NCI-H82 (cell line): ENCODE data around the gene MSI2.

ENCODE experiments used
- DNase-seq: peaks from one replicate; lab custom pipeline; 2025; lab: John Stamatoyannopoulos, UW

MSI2 gene

GRCh38 chr17:57524839-57525568 lies 268.7 kb downstream of the MSI2 start:
- peak; percentile 57 for DNase-seq

- DNase-seq = peak; percentile 97
Observed at GRCh38 chr17:57527221-57528057, 271.1 kb downstream of the MSI2 start.

DNA sequence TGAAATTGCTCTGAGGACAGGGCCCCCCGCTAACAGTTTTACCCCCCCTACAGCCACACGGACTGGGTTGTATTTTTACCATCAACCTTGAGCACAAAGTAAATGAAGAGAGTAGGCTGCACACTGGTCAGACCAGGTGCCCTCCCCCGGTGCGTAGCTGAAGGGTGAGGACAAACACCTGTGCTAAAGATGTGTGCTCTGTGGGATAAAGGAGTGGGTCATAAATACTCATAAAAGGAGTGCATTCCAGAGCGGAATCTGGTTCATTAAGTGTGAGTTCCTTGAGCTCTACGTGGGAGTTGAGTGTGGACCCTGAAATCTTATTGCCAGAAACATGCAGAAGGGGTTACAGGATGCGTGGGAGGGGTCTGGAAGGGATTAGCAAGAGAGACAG lies 271.7 kb downstream of the MSI2 start:
- DNase-seq = peak; percentile 85

DNA sequence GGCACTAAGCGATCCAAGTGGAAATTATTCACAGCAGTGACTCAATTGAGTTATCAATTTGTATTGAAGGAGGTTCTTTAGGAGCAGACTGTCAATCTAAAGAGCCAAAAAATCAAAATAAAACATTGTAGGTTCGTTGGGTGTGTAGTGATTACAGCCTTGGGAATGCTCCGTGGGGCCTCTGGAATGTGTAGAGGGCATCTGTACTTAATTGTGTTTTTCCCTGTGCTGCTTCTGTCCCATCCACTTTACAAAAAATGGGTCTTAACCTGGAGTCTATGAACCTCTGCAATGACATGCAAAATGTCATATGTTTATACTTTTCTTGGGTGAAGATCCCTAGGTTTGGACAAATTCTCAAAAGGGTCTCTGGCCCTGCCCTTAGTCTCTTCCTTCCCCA lies 273.7 kb downstream of the MSI2 start:
- no peak for DNase-seq

DNA sequence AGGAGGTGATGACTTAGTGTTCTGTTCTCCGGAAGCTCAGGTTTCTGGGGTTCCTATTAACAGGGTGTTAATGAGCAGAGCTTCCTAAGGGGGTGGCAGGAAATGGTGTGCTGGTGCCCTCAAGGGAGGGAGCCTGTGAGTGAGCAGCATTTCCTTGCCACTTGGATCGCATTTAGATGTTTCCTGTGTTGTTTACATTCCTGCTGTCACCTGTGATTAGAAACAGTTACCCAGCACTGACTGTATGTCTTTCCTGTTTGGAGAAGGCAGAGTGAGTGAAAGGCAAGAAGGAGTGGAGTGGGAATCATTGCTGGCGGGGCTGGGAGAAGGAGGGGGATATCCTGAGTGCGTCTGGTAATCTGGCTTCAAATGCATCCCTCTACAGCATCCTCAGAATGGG lies 274.2 kb downstream of the MSI2 start:
- DNase-seq = no peak

DNA sequence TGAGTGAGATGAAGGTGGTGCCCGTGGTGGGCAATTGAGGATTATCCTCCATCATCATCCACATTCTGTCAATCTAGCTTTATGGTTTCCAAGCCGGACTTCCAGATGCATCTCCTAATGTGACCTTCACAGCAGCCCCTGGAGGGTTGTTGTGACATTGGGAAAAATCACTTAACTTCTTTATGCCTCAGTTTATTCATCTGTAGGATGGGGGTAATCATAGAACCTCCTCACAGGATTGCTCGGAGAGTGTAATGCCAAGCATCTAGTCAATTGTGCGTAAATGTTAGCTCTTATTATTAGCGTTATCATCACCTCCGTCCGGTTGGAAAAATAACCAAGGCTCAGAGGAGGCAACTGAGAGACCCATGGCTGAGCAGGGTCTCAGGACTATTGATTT lies 274.8 kb downstream of the MSI2 start:
- peak; percentile 55 for DNase-seq

- DNase-seq = no peak
Observed at GRCh38 chr17:57531648-57532504, 275.6 kb downstream of the MSI2 start.

- DNase-seq = no peak
Observed at GRCh38 chr17:57532556-57532955, 276.2 kb downstream of the MSI2 start.

DNA sequence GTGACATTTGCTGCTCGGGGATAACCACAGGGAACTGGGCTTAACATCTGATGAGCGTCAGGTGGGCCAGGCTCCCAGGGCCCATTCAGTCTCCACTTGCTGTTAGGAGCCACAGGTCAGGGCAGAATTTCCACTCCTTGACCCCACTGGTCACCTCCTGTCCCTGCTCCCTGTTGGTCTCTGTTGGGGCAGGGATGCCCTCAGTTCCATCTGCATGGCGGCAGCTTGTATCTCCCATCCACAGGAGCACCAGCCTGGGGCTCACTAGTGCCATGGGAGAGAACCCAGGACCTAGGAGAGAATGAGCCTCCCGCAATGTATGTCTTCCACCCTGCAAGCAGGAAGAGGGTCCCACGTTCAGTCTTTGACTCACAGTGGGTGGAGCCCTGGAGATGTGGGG lies 276.6 kb downstream of the MSI2 start:
- no peak for DNase-seq

GRCh38 chr17:57533684-57534305 lies 277.5 kb downstream of the MSI2 start:
- peak; percentile 35 for DNase-seq

- DNase-seq = no peak
Observed at GRCh38 chr17:57534863-57535248, 278.5 kb downstream of the MSI2 start.

DNA sequence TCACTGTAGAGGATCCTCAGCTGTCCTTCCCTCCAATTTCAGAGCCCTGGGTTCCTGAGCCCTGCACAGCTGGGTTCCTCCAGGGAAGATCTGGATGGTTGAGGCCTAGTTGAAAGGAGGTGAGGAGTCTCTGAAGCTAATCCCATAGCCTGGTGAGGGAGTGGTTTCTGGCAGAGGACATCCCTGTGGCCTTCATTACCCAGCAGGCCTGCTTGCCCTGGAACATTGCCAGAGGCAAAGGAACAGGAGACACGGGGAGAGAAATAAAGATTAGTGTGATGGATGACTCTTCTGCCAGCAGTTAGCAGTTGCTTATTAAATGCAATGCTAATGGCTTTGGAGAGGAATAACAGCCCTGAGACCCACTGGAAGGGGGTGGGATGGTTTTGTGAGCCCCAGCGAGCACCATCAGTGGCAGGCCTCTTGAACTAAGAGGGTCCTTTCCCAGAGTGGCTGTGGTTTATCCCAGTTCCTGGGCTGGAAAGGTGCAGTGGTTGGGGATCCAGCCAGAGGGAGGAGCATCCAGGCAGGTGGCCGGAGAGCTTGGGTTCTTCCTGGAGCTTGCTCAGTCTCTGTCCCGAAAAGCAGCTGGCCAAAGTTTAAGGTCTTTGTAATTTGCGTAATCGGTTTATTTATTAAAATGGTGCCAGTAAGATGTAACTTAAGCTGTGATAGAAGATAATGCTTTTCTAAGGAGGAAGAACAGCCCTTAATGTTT lies 279.1 kb downstream of the MSI2 start:
- DNase-seq = peak; percentile 99

- peak; percentile 97 for DNase-seq
Observed at GRCh38 chr17:57536289-57536688, 280.0 kb downstream of the MSI2 start.

- no peak for DNase-seq
Observed at GRCh38 chr17:57536789-57537523, 280.6 kb downstream of the MSI2 start.

- DNase-seq = no peak
Observed at GRCh38 chr17:57537524-57538410, 281.4 kb downstream of the MSI2 start.

DNA sequence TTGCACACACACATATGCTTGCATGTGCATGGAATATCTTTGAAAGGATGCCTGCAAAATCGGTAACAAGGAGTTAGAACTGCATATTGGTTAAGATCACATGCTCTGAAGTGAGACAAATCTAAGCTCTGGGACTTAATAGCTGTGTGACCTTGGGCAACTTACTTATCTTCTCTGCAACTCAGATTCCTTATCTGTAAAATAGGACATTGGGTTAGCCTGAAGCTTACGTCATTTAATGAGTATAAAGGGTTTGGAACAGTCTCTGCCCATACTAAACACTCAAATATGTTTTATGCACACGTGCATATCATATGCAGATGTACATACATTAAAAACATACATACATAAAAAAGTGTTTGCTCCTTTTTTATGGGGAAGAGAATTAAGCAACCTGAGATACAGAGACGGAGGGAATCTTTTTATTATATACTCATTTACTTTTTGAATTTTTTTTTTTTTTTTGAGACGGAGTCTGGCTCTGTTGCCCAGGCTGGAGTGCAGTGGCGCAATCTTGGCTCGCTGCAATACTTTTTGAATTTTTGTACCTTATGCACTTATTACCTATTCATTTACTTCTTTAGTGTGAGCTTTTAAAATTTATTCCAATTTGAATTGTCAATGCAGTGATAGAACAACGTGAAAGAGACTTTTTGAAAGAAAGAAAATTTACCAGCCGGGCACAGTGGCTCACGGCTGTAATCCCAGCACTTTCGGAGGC lies 282.6 kb downstream of the MSI2 start:
- DNase-seq = peak; percentile 38

DNA sequence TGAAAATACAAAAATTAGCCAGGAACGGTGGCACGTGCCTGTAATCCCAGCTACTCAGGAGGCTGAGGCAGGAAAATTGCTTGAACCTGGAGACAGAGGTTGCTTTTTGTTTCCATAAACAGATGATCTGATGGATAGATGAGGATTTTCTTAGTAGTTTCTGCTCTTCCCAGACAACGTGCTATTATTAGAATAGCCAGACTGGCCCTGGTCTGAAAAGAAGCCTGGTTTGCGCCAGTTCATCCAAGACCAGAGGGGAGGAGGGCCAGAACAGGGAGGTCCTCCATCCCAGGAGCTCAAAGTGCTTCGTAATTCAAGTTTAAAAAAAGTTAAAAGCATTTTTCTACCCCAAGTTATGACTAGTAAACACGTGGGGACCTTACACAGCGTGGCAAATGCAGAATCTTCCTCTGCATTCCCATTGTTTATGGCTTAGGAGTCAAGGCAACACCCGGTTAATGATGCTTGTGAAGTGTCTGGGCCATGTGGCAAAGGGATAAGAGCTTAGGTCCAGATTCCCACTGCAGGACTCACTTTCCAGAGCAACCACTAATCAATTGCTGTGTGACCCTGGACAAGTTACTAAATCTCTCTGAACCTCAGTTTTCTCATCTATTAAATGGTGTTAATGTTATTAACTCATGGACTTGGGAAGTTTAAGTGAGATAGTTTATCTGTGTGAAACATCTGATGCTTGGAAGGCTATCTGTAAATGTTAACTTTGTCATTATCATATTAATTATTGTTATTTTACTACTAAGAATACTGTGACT lies 283.4 kb downstream of the MSI2 start:
- peak; percentile 83 for DNase-seq

- no peak for DNase-seq
Observed at GRCh38 chr17:57540596-57540995, 284.3 kb downstream of the MSI2 start.
